NCI-H774 (cell line): Measurements from ENCODE around the gene KLK15.
"Not testable (repeated sequence)": the region's sequence is repeated elsewhere in the genome, so short reads cannot be mapped to it uniquely, and the experiment has no call there.

Source experiments
- DNase-seq: peaks from one replicate; lab custom pipeline; 2025; lab: John Stamatoyannopoulos, UW

The KLK15 gene

GRCh38 chr19:50796128-50796633 lies 37.2 kb downstream of the KLK15 start:
- no peak for DNase-seq

GRCh38 chr19:50795664-50796073 lies 37.7 kb downstream of the KLK15 start:
- no peak for DNase-seq

GRCh38 chr19:50794876-50795663 lies 38.3 kb downstream of the KLK15 start:
- DNase-seq = peak; percentile 30

GRCh38 chr19:50794074-50794875 lies 39.1 kb downstream of the KLK15 start:
- peak; percentile 30 for DNase-seq

- DNase-seq = no peak
Measured at GRCh38 chr19:50793558-50794065, 39.8 kb downstream of the KLK15 start.

- DNase-seq = no peak
Measured at GRCh38 chr19:50792272-50793250, 40.8 kb downstream of the KLK15 start.

- DNase-seq = no peak
Measured at GRCh38 chr19:50791594-50792271, 41.6 kb downstream of the KLK15 start.

GRCh38 chr19:50790922-50791467 lies 42.4 kb downstream of the KLK15 start:
- no peak for DNase-seq

- no peak for DNase-seq
Measured at GRCh38 chr19:50790396-50790795, 43.0 kb downstream of the KLK15 start, which contains the start of gene ACP4. TSS of gene ACP4 (plus strand) at chr19:50790415. CDS start at chr19:50790415, 0 bp downstream.

GRCh38 chr19:50785329-50785728 lies 48.0 kb downstream of the KLK15 start:
- DNase-seq = no peak

GRCh38 chr19:50784710-50785109 lies 48.7 kb downstream of the KLK15 start:
- DNase-seq = no peak

- DNase-seq = not testable (repeated sequence)
Measured at GRCh38 chr19:50783848-50784152, 49.6 kb downstream of the KLK15 start.

- no peak for DNase-seq
Measured at GRCh38 chr19:50780753-50781435, 52.5 kb downstream of the KLK15 start.

- no peak for DNase-seq
Measured at GRCh38 chr19:50779504-50780457, 53.6 kb downstream of the KLK15 start.

GRCh38 chr19:50778906-50779430 lies 54.4 kb downstream of the KLK15 start:
- DNase-seq = no peak

GRCh38 chr19:50777830-50778303 lies 55.5 kb downstream of the KLK15 start:
- no peak for DNase-seq

GRCh38 chr19:50777261-50777660 lies 56.1 kb downstream of the KLK15 start:
- DNase-seq = no peak

GRCh38 chr19:50776131-50776530 lies 57.2 kb downstream of the KLK15 start:
- no peak for DNase-seq
